ENCODE data around the gene ABLIM2.

GRCh38 chr4:8107146-8107657 is 51.4 kb downstream of the ABLIM2 start:
- TF ChIP-seq CTCF (conservative IDR thresholded peaks at IDR 0.05 in 1 of 2, IDR thresholded peaks at IDR 0.05 in 1 of 2; ENCODE audit: extremely low read depth in 1 of 2, insufficient read depth in 1 of 2, low read depth in 1 of 2, low read length in 2 of 2) (no peak), EZH2 (IDR thresholded peaks at IDR 0.05; ENCODE audit: borderline replicate concordance, low read length) (no peak)

Measured in mammary epithelial cell (primary cell).